Measurements from ENCODE around the gene GSK3B. TPM values are rescaled to one million over a fixed set of nuclear protein-coding genes. Genes with fewer than 3 reads are reported as not detected.
A peak's percentile ranks its signal among the peaks of the same experiment; 100 is the strongest.

The GSK3B gene
- total RNA-seq, 2 donors from 2014 or later = 28.7 to 39.3 TPM

DNA sequence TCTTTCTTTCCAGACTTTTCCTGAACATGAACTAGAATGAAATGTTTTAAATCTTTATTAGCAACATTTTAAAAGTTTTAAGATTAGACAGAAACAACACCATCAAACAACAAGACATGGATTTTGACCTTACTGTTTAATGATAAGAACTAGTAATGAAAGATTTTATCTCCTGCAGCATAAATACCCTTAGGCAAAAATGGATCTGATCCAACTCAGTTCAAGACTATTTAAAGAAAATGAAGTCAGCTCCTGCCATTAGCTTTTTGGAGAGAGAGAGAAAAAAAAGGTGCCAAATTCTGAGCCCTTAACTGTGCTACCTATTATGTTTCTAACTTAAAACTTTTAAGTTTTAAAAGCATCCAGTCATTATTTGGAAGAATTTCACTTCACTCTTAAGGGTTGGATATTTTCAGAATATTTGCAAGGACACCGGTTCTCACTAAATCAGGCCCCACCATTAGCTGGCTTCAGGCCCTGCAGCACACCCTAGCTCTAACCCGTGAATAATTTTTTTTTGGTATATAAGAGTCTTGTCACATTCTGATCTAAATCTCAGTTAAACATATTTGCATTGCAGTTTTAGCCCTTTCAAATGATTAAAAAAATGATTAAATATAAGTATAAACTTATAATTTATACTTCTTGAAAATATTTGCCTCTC lies 252.3 kb downstream of the GSK3B start:
- DNase-seq (ENCODE audit: low spot score) = no peak
- H3K27ac ChIP-seq = peak overlapping the region in 1 of 2 donors; percentile 22
- no peak for ATAC-seq (ENCODE audit: insufficient number of reproducible peaks, low FRiP score, low read depth)
- peaks cover 0 to 17% of the 10 kb centered on the region in 2 donors for H3K4me1 ChIP-seq (ENCODE audit: control insufficient read depth in 1 of 2, low read depth in 2 of 2)
- H3K27me3 ChIP-seq (replicated peaks; ENCODE audit: insufficient read depth) = no peaks in the 10 kb centered on the region
- no peaks in the 10 kb centered on the region for H3K36me3 ChIP-seq
- H3K9me3 ChIP-seq = no peaks in the 10 kb centered on the region
- no peak overlapping the region for H3K4me3 ChIP-seq
- TF ChIP-seq, protein P1, sequence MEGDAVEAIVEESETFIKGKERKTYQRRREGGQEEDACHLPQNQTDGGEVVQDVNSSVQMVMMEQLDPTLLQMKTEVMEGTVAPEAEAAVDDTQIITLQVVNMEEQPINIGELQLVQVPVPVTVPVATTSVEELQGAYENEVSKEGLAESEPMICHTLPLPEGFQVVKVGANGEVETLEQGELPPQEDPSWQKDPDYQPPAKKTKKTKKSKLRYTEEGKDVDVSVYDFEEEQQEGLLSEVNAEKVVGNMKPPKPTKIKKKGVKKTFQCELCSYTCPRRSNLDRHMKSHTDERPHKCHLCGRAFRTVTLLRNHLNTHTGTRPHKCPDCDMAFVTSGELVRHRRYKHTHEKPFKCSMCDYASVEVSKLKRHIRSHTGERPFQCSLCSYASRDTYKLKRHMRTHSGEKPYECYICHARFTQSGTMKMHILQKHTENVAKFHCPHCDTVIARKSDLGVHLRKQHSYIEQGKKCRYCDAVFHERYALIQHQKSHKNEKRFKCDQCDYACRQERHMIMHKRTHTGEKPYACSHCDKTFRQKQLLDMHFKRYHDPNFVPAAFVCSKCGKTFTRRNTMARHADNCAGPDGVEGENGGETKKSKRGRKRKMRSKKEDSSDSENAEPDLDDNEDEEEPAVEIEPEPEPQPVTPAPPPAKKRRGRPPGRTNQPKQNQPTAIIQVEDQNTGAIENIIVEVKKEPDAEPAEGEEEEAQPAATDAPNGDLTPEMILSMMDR (IDR thresholded peaks at IDR 0.05) = no peak

DNA sequence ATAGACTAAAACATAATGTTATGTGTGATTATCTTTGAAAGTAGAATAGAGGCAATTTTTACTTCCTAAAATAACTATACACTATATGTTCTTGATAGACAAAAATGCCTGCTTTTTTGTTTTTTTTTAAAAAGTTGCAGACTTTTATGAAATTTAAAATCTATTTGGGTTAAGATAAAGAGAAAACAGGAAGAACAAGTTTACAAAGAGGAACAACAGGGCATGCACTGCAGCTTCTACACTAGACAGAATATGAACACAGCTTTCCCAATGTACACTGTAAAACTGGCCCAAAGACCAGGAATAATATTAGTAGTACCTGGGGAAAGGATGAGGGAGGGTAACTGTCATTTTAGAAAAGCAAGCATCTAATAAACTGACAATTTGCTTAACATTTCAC lies 258.7 kb downstream of the GSK3B start:
- Histone ChIP-seq H3K4me3 (no peak overlapping the region), H3K4me1 (ENCODE audit: control insufficient read depth in 1 of 2, low read depth in 2 of 2) (peaks cover 0 to 1% of the 10 kb centered on the region in 2 donors), H3K36me3 (no peaks in the 10 kb centered on the region), H3K9me3 (no peaks in the 10 kb centered on the region), H3K27me3 (replicated peaks; ENCODE audit: insufficient read depth) (no peaks in the 10 kb centered on the region), H3K27ac (no peak overlapping the region)
- TF ChIP-seq, protein P1 (IDR thresholded peaks at IDR 0.05) = no peak
- DNase-seq (ENCODE audit: low spot score) = no peak
- ATAC-seq (ENCODE audit: insufficient number of reproducible peaks, low FRiP score, low read depth) = no peak

DNA sequence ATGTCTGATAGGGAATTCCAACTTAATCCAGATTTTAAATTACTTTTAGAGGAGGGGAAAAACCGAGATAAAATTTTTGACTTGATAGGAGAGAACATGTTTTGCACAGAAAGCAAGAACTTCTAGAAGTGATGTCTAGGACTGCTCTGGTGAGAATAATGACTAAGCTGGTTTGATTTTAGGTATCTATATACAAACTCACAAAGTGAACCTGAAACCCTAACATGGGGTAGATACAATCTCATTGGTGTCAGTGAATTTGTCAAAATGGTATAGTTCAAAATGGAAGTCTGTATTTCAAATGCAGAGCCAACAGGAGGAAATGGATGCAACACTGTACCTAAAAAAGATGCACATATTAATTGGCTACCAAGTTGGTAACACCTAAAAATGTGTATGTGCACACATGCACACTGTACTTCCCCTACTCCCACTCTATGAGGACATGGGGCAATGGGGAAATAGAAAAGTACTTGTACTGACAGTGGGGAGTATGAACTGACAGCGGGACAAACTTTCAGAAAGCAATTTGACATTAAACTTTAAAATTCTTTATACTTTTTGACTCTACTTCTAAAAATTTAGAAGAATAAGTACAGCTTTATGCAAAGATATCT lies 259.4 kb downstream of the GSK3B start:
- ATAC-seq (ENCODE audit: insufficient number of reproducible peaks, low FRiP score, low read depth) (no peak), DNase-seq (ENCODE audit: low spot score) (no peak)
- H3K4me3 ChIP-seq = no peak overlapping the region
- H3K36me3 ChIP-seq = no peaks in the 10 kb centered on the region
- no peaks in the 10 kb centered on the region for H3K4me1 ChIP-seq (ENCODE audit: control insufficient read depth in 1 of 2, low read depth in 2 of 2)
- no peak overlapping the region for H3K27ac ChIP-seq
- TF ChIP-seq, protein P1 (IDR thresholded peaks at IDR 0.05) = no peak
- no peaks in the 10 kb centered on the region for H3K9me3 ChIP-seq
- no peaks in the 10 kb centered on the region for H3K27me3 ChIP-seq (replicated peaks; ENCODE audit: insufficient read depth)

DNA sequence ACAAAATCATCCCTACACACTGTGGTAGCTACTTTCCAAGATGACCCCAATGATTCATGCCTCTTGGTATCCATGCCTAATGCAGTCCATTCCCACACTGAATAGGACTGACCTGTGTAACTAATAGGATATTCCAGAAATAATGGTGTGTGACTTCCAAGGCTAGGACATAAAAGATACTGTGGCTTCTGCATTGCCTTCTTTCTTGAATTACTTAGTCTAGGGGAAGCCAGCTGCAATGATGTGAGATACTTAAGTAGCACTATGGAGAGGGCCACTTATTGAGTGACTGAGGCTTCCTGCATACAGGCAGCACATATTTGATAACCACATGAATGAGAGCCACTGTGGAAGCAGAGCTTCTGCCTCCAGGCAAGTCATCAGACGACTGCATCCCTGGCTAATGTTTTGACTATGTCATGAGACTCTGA lies 262.3 kb downstream of the GSK3B start:
- Histone ChIP-seq H3K27ac (no peak overlapping the region), H3K27me3 (replicated peaks; ENCODE audit: insufficient read depth) (no peaks in the 10 kb centered on the region), H3K4me1 (ENCODE audit: control insufficient read depth in 1 of 2, low read depth in 2 of 2) (no peaks in the 10 kb centered on the region), H3K4me3 (no peak overlapping the region), H3K9me3 (no peaks in the 10 kb centered on the region), H3K36me3 (no peaks in the 10 kb centered on the region)
- ATAC-seq (ENCODE audit: insufficient number of reproducible peaks, low FRiP score, low read depth) (no peak), DNase-seq (ENCODE audit: low spot score) (no peak)
- TF ChIP-seq, protein P1 (IDR thresholded peaks at IDR 0.05) = no peak

DNA sequence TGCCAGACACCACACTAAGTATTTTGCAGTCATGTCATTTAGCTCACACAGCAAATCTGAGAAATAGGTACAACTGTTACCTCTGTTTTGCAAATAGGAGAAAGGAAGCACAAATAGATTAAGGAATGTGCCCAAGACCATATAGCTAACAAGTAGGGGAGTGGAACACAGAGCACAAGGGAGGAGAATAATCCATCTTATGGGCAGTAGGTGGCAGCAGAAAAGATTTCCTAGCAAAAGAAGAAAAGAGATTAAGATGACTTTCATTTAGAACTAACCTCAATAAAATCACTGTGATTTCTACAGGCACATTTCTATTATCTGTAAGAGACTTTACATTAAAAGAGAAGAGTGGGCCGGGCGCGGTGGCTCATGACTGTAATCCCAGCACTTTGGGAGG lies 263.2 kb downstream of the GSK3B start:
- Histone ChIP-seq H3K36me3 (no peaks in the 10 kb centered on the region), H3K4me3 (no peak overlapping the region), H3K9me3 (no peaks in the 10 kb centered on the region), H3K4me1 (ENCODE audit: control insufficient read depth in 1 of 2, low read depth in 2 of 2) (no peaks in the 10 kb centered on the region), H3K27me3 (replicated peaks; ENCODE audit: insufficient read depth) (no peaks in the 10 kb centered on the region), H3K27ac (no peak overlapping the region)
- DNase-seq (ENCODE audit: low spot score) (no peak), ATAC-seq (ENCODE audit: insufficient number of reproducible peaks, low FRiP score, low read depth) (no peak)
- TF ChIP-seq, protein P1 (IDR thresholded peaks at IDR 0.05) = no peak

Measured in thoracic aorta (tissue), 2 donors.